ENCODE measurements around the gene PIH1D1.

PIH1D1 gene

GRCh38 chr19:49451430-49452181 lies at the start of gene PIH1D1:
Gene PIH1D1, minus strand, starts transcription at chr19:49451814. Its CDS starts 240 bp downstream, at chr19:49451574.
- FAIRE-seq (peak; percentile 94), DNase-seq (ENCODE audit: insufficient read length, low spot score) (peak; percentile 97)
- 0 out of 2 replicates have a peak, but pooled peaks have one; percentile 29 for TF ChIP-seq POLR2A (IDR thresholded peaks at IDR 0.05; ENCODE audit: low read depth, low read length)

GRCh38 chr19:49499030-49499670 lies 47.5 kb upstream of the PIH1D1 start:
- TF ChIP-seq POLR2A (IDR thresholded peaks at IDR 0.05; ENCODE audit: low read depth, low read length) = no peak
- DNase-seq (ENCODE audit: insufficient read length, low spot score) (no peak), FAIRE-seq (no peak)

GRCh38 chr19:49498475-49498874 lies 46.9 kb upstream of the PIH1D1 start:
- DNase-seq (ENCODE audit: insufficient read length, low spot score) (no peak), FAIRE-seq (no peak)
- no peak for TF ChIP-seq POLR2A (IDR thresholded peaks at IDR 0.05; ENCODE audit: low read depth, low read length)

- TF ChIP-seq POLR2A (IDR thresholded peaks at IDR 0.05; ENCODE audit: low read depth, low read length) = no peak
- no peak for DNase-seq (ENCODE audit: insufficient read length, low spot score)
- no peak for FAIRE-seq
Observed at GRCh38 chr19:49497789-49498103, 46.1 kb upstream of the PIH1D1 start.

- TF ChIP-seq POLR2A (IDR thresholded peaks at IDR 0.05; ENCODE audit: low read depth, low read length) = no peak
- no peak for FAIRE-seq
- DNase-seq (ENCODE audit: insufficient read length, low spot score) = no peak
Observed at GRCh38 chr19:49497047-49497788, 45.6 kb upstream of the PIH1D1 start.

GRCh38 chr19:49496574-49497008 lies 45.0 kb upstream of the PIH1D1 start:
- no peak for TF ChIP-seq POLR2A (IDR thresholded peaks at IDR 0.05; ENCODE audit: low read depth, low read length)
- FAIRE-seq = no peak

GRCh38 chr19:49492573-49493405 lies 41.2 kb upstream of the PIH1D1 start:
- no peak for TF ChIP-seq POLR2A (IDR thresholded peaks at IDR 0.05; ENCODE audit: low read depth, low read length)
- FAIRE-seq = no peak
- DNase-seq (ENCODE audit: insufficient read length, low spot score) = no peak

More at GRCh38 chr19:49496574-49497008, 45.0 kb upstream of the PIH1D1 start:
- no peak for DNase-seq (ENCODE audit: insufficient read length, low spot score)

GRCh38 chr19:49491804-49492572 lies 40.4 kb upstream of the PIH1D1 start:
- FAIRE-seq (no peak), DNase-seq (ENCODE audit: insufficient read length, low spot score) (no peak)
- no peak for TF ChIP-seq POLR2A (IDR thresholded peaks at IDR 0.05; ENCODE audit: low read depth, low read length)

- TF ChIP-seq POLR2A (IDR thresholded peaks at IDR 0.05; ENCODE audit: low read depth, low read length) = no peak
- no peak for FAIRE-seq
- no peak for DNase-seq (ENCODE audit: insufficient read length, low spot score)
Observed at GRCh38 chr19:49491030-49491803, 39.6 kb upstream of the PIH1D1 start.

- DNase-seq (ENCODE audit: insufficient read length, low spot score) (no peak), FAIRE-seq (no peak)
- no peak for TF ChIP-seq POLR2A (IDR thresholded peaks at IDR 0.05; ENCODE audit: low read depth, low read length)
Observed at GRCh38 chr19:49490287-49491029, 38.8 kb upstream of the PIH1D1 start.

GRCh38 chr19:49489601-49490167 lies 38.1 kb upstream of the PIH1D1 start:
- TF ChIP-seq POLR2A (IDR thresholded peaks at IDR 0.05; ENCODE audit: low read depth, low read length) = no peak
- DNase-seq (ENCODE audit: insufficient read length, low spot score) (no peak), FAIRE-seq (no peak)

Measured in H54 (cell line).